Mucosa of descending colon (tissue), 3 donors: ENCODE data around the gene COX7B2. TPM values are rescaled to one million over a fixed set of nuclear protein-coding genes. Genes with fewer than 3 reads are reported as not detected.

Experiments
- total RNA-seq, 3 donors: library from RNA; stranded (reverse); fragmentation: NEBNext Ultra II Directional in 2 of 3; extraction: Animal tissue kit (Norgen Biotek cat#: 25700) in 2 of 3; gene quantifications; one replicate each; pipeline versions ENCODE4 v1.2.1 to v1.2.4, GENCODE V29; 2021 to 2023
- donor health status: DM: no; HTN: no; CAD: no; lungs with moderate emphysema.
- donor health status: DM: no; HTN: no; CAD: no.
- donor health status: DM: no; HTN: yes; CAD: no.

COX7B2 gene
- total RNA-seq, 3 donors from 2014 or later, result not detected

Other genes with a start within 250 kb of the COX7B2 start
- under 1 TPM in 2 of 3 donors, not detected in 1; 0.32 to 0.99 TPM for gene GABRA4, start 84.3 kb upstream of the COX7B2 start, total RNA-seq
- gene GABRB1, start 122.3 kb upstream of the COX7B2 start, total RNA-seq, result under 1 TPM; 0.55 to 0.84 (median 0.82) TPM